Hepatocyte (in vitro differentiated cells): ENCODE measurements around the gene PRELP.

ENCODE experiments used
- EZH2 ChIP-seq: fragments of 200-600 bp; sonication (generic); IDR thresholded peaks from 2 replicates; pipeline ENCODE4 v1.6.1; 2016; ENCODE audit warnings: antibody characterized with exemption, mild to moderate bottlenecking, borderline replicate concordance
- TF ChIP-seq, protein P1 (sequence below): fragments of 200-600 bp; sonication (generic); IDR thresholded peaks from 2 replicates; pipeline ENCODE4 v1.5.1; 2016; ENCODE audit warnings: antibody characterized with exemption, mild to moderate bottlenecking; ENCODE audit not compliant: poor library complexity

DNA sequence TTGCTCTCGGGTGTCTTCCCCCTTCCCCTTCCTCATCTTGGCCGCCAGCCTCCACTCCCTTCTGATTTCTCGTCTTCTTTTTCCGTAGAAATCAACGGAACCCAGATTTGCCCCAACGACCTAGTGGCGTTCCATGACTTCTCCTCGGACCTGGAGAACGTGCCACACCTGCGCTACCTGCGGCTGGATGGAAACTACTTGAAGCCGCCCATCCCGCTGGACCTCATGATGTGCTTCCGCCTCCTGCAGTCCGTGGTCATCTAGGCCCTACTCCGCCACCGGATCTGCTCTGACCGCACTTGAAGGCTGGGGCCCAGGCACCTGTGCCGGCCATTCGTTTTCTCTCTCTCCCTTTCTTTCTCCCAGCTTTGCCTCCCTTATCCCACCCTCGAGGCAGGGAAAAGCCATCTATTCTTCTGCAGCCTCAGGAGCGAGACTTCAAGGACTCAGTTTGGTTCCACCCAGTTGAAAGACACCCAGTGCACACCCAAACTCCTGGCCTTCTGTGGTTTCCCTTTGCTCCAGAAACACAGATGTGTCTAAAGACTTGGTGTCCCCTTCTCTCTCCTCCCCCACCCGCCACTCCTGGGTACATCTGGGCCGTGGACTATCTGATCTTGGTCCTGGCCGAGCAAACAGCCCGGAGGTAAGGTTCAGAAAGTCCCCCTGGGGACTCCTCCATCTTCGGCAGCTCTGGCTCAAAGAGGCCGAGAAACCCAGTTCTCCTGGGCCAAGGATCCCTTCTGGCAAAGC is 11.2 kb downstream of the PRELP start:
- TF ChIP-seq, protein P1, sequence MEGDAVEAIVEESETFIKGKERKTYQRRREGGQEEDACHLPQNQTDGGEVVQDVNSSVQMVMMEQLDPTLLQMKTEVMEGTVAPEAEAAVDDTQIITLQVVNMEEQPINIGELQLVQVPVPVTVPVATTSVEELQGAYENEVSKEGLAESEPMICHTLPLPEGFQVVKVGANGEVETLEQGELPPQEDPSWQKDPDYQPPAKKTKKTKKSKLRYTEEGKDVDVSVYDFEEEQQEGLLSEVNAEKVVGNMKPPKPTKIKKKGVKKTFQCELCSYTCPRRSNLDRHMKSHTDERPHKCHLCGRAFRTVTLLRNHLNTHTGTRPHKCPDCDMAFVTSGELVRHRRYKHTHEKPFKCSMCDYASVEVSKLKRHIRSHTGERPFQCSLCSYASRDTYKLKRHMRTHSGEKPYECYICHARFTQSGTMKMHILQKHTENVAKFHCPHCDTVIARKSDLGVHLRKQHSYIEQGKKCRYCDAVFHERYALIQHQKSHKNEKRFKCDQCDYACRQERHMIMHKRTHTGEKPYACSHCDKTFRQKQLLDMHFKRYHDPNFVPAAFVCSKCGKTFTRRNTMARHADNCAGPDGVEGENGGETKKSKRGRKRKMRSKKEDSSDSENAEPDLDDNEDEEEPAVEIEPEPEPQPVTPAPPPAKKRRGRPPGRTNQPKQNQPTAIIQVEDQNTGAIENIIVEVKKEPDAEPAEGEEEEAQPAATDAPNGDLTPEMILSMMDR, result no peak
- no peak for TF ChIP-seq EZH2
